Measurements from ENCODE around the gene TMEM198.

The TMEM198 gene

DNA sequence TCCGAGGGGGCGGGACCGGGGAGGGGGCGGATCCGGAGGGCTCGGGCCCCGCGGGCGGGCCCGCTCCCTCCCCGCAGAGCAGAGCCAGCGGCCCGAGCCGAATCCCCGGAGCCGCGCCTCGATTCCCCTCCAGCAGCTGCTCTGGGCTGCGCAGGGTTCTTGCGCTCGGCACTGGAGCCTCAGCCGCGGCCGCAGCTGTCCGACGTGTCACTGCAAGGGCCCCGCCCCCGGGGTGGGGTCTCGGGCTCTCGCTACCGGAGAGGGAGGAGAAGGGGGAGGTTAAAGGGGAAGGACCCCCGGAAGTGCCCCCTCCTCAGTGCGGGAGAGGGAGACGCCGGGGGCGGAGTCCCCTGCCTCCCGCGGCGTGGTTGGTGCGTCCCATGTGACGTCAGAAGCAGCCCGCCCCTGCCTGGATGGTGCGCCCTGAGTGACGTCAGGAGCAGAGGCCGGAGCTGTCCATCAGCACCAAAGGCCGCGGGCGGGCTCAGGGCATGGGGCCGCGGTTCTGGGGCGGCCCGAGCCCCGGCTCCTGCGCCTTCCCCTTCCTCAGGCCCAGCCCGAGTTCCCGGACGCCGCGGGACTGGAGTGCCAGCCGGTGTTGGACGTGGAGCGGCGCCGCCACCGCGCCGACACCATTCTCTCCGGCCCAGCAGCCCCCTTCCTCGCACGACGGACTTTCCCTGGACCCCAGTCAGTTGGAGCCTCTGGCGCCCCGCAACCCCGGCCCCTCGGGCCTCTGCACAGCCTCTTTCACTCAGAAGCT, at the start of gene TMEM198, which contains the start of gene CHPF:
Gene TMEM198, plus strand, starts transcription at position 433 of the 763 bp plus-strand sequence. CDS start 700 bp downstream, outside the sequence.
Gene CHPF, minus strand, starts transcription at position 214 of the 763 bp plus-strand sequence. CDS start 271 bp downstream, outside the sequence.
- peak; percentile 85 to 87 for DNase-seq

DNA sequence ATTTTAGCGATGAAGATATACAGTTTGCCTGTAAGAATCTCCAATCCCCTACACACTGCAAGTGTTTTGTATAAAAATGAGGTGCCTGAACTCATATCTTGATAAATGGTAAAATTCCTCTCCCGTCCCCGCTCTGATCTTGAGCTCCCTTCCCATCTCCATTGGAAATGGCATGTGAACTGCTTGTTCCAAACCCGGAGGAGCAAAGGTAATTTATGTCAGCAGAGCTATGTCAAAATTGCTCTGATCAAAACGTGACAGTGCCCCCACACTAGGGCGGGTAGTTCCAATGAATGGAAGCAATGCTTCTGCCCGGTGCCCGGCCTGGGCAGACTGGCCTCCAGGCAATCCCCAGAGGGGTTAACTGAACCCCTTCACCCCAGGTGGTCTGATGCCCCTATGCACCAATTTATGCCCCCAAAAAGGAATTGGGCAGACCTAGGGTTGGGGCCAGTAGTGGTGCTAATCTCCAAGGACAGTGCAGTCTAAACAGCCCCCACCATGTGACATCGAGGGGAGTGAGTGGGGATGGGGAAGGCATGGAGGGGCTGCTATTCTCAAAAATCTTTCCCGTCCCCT, 48.8 kb upstream of the TMEM198 start:
- no peak for DNase-seq

DNA sequence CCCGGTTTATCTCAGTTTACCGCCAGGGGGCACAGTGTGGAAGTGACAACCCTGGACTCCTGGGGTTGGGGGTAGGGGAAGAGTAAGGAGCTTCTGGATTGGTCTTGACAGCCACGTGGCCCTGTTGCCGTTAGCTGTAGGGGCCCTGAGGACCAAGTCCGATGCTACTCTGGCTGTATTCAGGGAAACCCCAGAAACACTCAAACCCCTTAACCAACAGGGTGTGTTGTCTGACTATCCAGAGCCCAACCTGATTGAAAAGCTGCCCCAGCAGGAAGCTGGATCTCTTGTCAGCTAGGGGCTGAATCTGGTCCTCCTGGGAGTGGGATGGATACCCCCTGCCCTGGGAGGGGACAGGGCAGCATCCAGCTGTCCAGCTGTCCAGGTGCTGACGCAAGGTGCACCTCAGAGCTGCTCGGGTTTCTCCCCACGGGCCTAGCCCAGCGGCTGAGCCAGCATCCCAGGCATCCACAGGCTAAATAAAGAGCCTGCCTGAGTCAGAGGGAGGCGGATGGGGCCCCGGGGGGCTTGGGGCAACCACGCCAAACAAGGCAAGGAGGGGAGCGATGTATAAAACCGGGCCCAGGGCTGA, 48.2 kb upstream of the TMEM198 start:
- DNase-seq = peak; percentile 31 to 71

DNA sequence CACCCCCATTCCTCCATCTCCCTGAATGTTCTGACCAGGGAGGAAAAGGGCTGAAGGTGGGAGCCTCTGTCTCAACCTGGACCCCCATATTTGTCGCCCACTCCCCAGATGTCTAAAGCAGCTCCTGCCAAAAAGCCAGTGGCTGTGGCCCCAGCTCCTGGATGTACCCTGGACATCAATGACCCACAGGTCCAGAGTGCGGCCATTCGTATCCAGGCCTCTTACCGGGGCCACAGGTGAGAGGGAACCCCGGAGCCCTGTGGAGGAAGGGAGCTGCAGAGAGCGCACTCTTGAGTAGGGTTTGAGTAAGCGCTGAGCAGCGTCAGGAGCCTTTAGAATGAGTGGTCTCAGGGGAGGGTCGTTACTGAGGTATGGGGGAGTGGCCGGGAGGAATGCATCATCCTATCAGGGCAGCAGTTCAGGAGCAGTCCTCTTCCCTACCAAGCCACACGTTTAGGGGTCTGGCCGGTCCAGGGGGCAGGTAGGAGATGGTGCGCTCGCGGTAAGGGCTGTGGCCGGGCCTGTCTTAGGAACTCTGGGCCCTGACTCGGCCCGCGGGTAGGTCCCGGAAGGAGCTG, 47.5 kb upstream of the TMEM198 start:
- no peak for DNase-seq

- no peak for DNase-seq
These were observed 46.9 kb upstream of the TMEM198 start for GRCh38 chr2:219496825-219497494.

- peak; percentile 75 to 85 for DNase-seq
These were observed 46.1 kb upstream of the TMEM198 start for GRCh38 chr2:219497495-219498279.

DNA sequence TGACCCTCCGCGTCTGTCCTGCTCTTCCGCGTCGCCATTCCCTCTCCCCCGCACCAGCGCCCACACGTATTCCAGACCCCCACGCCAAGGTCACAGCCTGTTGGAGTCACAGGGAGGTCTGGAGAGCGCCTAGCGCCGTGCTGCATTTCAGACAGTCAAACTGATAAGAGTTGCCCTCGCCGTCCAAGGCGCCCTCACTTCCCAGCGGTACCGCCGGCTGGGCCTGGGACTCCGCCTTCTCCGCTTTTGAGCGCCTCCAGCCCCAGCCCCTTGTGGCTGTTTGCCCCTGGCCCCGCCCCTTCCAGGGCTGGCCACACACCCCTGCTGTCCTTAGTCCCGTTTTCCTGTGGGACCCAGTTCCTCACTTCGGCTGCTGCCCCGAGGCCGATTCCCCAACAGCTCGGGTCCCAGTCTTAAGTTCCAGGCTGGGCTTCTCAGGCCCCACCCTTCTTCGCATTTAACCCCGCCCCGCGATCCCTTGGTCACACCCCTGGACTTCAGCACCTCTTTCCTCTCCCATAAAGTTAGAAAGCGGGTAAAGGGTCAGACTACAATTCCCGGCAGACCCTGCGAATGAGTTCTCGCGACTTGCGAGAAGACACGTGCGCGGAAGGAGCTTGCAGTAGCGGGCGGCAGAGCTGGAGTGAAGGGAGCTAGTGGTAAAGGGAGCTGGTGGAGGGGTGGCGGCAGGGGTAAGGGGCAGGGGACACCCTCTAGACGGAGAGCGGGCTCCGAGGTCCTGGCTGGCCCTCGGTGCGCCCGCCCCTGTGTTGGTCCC, 45.4 kb upstream of the TMEM198 start, which contains the start of gene GMPPA:
Gene GMPPA, plus strand, starts transcription at position 612 of the 778 bp plus-strand sequence. CDS start 1,085 bp downstream, outside the sequence.
- DNase-seq = peak; percentile 96 to 99

DNA sequence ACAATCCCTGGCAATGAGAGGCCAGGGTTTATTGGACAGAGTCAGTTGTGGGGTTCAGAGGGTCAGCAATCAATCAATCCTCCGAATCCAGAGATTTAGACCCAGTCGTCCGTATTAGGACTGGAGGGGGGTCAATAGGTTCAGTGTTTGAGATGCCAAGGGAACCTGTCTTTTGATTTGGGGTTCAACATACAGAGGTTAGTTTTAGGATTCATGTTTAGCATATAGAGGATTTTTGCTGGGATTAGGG, 44.8 kb upstream of the TMEM198 start:
- DNase-seq = no peak

DNA sequence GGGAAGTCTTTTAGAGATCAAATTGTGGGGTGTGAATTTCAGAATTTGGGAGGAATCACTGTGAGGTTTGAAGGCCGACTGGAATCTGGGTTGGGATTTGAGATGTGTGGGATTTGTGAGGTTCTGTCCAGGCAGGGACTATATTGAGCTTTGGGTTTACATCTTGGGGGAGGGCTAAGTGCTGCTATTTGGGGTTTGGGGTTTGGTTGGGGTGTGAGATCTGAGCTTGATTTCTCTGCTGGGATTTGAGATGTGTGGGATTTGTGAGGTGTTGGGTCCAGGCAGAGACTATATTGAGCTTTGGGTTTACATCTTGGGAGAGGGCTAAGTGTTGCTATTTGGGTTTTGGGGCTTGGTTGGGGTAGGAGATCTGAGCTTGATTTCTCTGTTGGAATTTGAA, 44.3 kb upstream of the TMEM198 start:
- no peak for DNase-seq

GRCh38 chr2:219500135-219500534, 43.7 kb upstream of the TMEM198 start:
- DNase-seq = no peak

- DNase-seq = no peak
These were observed 42.0 kb upstream of the TMEM198 start for GRCh38 chr2:219501849-219502248.

GRCh38 chr2:219502618-219503017, 41.2 kb upstream of the TMEM198 start:
- DNase-seq = no peak

- no peak for DNase-seq
These were observed 38.2 kb upstream of the TMEM198 start for GRCh38 chr2:219505585-219505984.

GRCh38 chr2:219506153-219506801, 37.6 kb upstream of the TMEM198 start:
- no peak for DNase-seq

- DNase-seq = no peak
These were observed 36.9 kb upstream of the TMEM198 start for GRCh38 chr2:219506802-219507526.

GRCh38 chr2:219507581-219508443, 36.0 kb upstream of the TMEM198 start:
- DNase-seq = no peak

- no peak for DNase-seq
These were observed 35.4 kb upstream of the TMEM198 start for GRCh38 chr2:219508444-219508734.

- no peak for DNase-seq
These were observed 34.7 kb upstream of the TMEM198 start for GRCh38 chr2:219508971-219509779.
